ENCODE measurements around the gene C2CD4D.

- TF ChIP-seq CTCF (IDR thresholded peaks at IDR 0.05) (no peak), POLR2A (IDR thresholded peaks at IDR 0.05) (no peak)
These were observed 11.8 kb downstream of the C2CD4D start for GRCh38 chr1:151827853-151828252.
